Breast epithelium (tissue), 4 donors: ENCODE data around the gene S100A1. TPM values are rescaled to one million over a fixed set of nuclear protein-coding genes. Genes with fewer than 3 reads are reported as not detected.

ENCODE experiments used
- DNase-seq, 2 donors: peaks; one replicate each; pipeline ENCODE4 v3.0.0-alpha.2; 2019; ENCODE audit warnings: low spot score in 2 of 2
- H3K27ac ChIP-seq, 2 donors: fragments of 200-600 bp; sonication (generic) in 1 of 2; one replicate each; pipeline ENCODE4 v1.5.1; 2016 to 2019; ENCODE audit warnings: mild to moderate bottlenecking in 1 of 2
- H3K27me3 ChIP-seq, 2 donors: fragments of 200-600 bp; sonication (generic) in 1 of 2; one replicate each; pipeline versions ENCODE4 v1.5.1 to v1.6.0; 2017 to 2019; ENCODE audit warnings: control low read depth in 1 of 2, mild to moderate bottlenecking in 1 of 2
- H3K36me3 ChIP-seq: fragments of 200-600 bp; one replicate; pipeline ENCODE4 v1.5.1; 2019
- H3K4me1 ChIP-seq, 2 donors: fragments of 200-600 bp; sonication (generic); one replicate each; pipeline ENCODE4 v1.5.1; 2016 to 2019; ENCODE audit warnings: control low read depth in 1 of 2
- H3K4me3 ChIP-seq, 3 donors: fragments of 200-600 bp; sonication (generic); 1 replicate in 2 of 3; 2 replicates in 1 of 3; pipeline ENCODE4 v1.5.1; 2016 to 2019; ENCODE audit warnings: mild to moderate bottlenecking in 3 of 3, moderate library complexity in 2 of 3
- H3K9me3 ChIP-seq, 2 donors: fragments of 200-600 bp; sonication (generic) in 1 of 2; one replicate each; pipeline ENCODE4 v1.5.1; 2016 to 2019; ENCODE audit warnings: control low read depth in 1 of 2
- CTCF ChIP-seq, 3 donors: fragments of 450-650 bp; IDR thresholded peaks; one replicate each; pipeline ENCODE4 v1.5.1; 2016 to 2017; ENCODE audit warnings: antibody characterized with exemption in 3 of 3, mild to moderate bottlenecking in 3 of 3, moderate library complexity in 3 of 3
- POLR2A ChIP-seq: fragments of 450-650 bp; IDR thresholded peaks from one replicate; pipeline ENCODE4 v1.6.1; 2016; ENCODE audit warnings: antibody characterized with exemption, mild to moderate bottlenecking, moderate library complexity
- POLR2AphosphoS5 ChIP-seq, 3 donors: sonication (generic); formaldehyde crosslinking; IDR thresholded peaks; one replicate each; pipeline ENCODE4 v1.6.1; 2017; ENCODE audit warnings: antibody characterized with exemption in 3 of 3
- intact Hi-C: fragments of 100-400 bp; cut with DNase I; formaldehyde crosslinking; loops from one replicate; pipeline ENCODE4 v1.15.1; 2023; ENCODE audit warnings: low total_unique reads
- total RNA-seq, 3 donors: library from RNA; depleted of rRNA; stranded (reverse); fragments of >200 nt; gene quantifications; one replicate each; pipeline ENCODE4 v1.1.0, GENCODE V29; 2016

S100A1 gene
- total RNA-seq, 3 donors from 2014 or later, result 6.1 to 40.0 (median 28.5) TPM

DNA sequence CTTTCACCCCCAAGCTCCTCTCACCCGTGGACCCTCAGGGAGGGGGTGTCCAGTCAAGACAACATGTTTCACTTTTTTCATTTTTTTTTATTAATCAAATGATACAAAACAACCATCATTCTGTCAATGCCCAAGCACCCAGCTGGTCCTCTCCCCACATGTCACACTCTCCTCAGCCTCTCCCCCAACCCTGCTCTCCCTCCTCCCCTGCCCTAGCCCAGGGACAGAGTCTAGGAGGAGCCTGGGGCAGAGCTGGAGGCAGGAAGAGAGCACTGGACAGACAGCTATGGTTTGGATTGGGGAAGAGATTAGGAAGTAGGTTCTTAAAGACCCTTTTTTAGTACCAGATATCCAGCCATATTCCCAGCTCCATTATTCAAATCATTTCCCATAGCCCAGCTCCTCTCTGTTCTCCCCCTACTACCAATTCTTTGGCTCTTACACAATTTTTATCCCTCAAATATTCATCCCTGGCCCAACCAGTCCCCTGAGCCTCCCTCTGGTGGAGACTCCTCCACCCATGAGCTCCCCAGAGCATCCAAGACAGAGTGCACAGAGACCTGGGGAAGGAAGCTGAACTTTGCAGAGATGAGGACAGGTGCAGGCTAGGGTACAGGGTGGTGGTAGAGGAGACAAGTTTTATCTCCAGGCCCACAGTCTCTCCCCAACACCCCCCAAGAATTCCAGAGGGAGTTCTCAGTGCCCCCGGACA, 13.9 kb upstream of the S100A1 start:
- TF ChIP-seq POLR2A, result no peak
- TF ChIP-seq CTCF (IDR thresholded peaks at IDR 0.05), result no peak
- TF ChIP-seq POLR2AphosphoS5 (IDR thresholded peaks at IDR 0.05), result no peak
- DNase-seq, result no peak
- Histone ChIP-seq H3K4me3 (no peak overlapping the region), H3K27ac (peak overlapping the region; percentile 59 to 98), H3K4me1 (peaks cover 14 to 37% of the 10 kb centered on the region in 2 donors), H3K36me3 (no peaks in the 10 kb centered on the region), H3K9me3 (no peaks in the 10 kb centered on the region), H3K27me3 (no peaks in the 10 kb centered on the region)
- intact Hi-C loops, result no loop called here

- H3K27me3 ChIP-seq, result no peaks in the 10 kb centered on the region
- peak overlapping the region in 1 of 3 donors; percentile 57 for H3K4me3 ChIP-seq
- peaks cover 9 to 32% of the 10 kb centered on the region in 2 donors for H3K4me1 ChIP-seq
- no peaks in the 10 kb centered on the region for H3K36me3 ChIP-seq
- no peak for DNase-seq
- intact Hi-C loops, result no loop called here
- H3K27ac ChIP-seq, result peak overlapping the region; percentile 84 to 98
- TF ChIP-seq POLR2AphosphoS5 (IDR thresholded peaks at IDR 0.05) (no peak), POLR2A (no peak), CTCF (IDR thresholded peaks at IDR 0.05) (no peak)
- no peaks in the 10 kb centered on the region for H3K9me3 ChIP-seq
These were observed 13.3 kb upstream of the S100A1 start for GRCh38 chr1:153614906-153615305.

- Histone ChIP-seq H3K4me3 (peak overlapping the region in 2 of 3 donors; percentile 19 to 57), H3K4me1 (peaks cover 9 to 28% of the 10 kb centered on the region in 2 donors), H3K9me3 (no peaks in the 10 kb centered on the region), H3K27ac (peak overlapping the region; percentile 82 to 84), H3K36me3 (no peaks in the 10 kb centered on the region), H3K27me3 (no peaks in the 10 kb centered on the region)
- intact Hi-C loops, result no loop called here
- no peak for DNase-seq
- TF ChIP-seq POLR2AphosphoS5 (IDR thresholded peaks at IDR 0.05) (no peak), CTCF (IDR thresholded peaks at IDR 0.05) (no peak), POLR2A (no peak)
These were observed 12.8 kb upstream of the S100A1 start for GRCh38 chr1:153615406-153615805.

- intact Hi-C loops, result no loop called here
- DNase-seq, result peak; percentile 73 to 74
- Histone ChIP-seq H3K4me1 (peaks cover 5 to 23% of the 10 kb centered on the region in 2 donors), H3K27me3 (no peaks in the 10 kb centered on the region), H3K4me3 (peak within 1 kb of the TSS in 2 of 3 donors; percentile 19 to 57), H3K9me3 (no peaks in the 10 kb centered on the region), H3K36me3 (no peaks in the 10 kb centered on the region), H3K27ac (peak within 1 kb of the TSS; percentile 82 to 84)
- TF ChIP-seq POLR2AphosphoS5 (IDR thresholded peaks at IDR 0.05), result peak in 1 of 3 donors; percentile 10
- TF ChIP-seq CTCF (IDR thresholded peaks at IDR 0.05), result no peak
These were observed 11.9 kb upstream of the S100A1 start, which contains the start of gene S100A14 for GRCh38 chr1:153616144-153616916. Gene S100A14 (minus strand): TSS chr1:153616325. CDS start chr1:153615858, 467 bp downstream.

DNA sequence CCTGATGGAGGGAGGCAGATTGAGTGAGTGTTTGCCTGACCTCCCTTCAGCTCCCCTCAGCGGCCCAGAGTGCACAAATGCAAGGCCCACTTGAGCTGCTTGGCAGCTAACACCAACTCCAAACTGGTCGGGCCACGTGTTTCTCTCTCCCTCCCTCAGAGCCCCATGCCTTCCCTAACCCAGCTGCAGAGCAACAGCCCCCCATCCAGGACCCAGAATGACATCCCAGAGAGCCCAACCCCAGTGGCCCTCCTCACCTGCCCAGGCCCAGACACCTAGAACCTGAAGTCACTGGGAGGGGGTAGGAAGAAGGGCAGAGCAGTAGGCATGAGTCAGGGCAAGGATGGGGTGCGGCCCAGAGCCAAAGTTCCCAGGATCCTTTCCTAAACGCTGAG, 11.3 kb upstream of the S100A1 start:
- no peak for DNase-seq
- Histone ChIP-seq H3K9me3 (no peaks in the 10 kb centered on the region), H3K36me3 (no peaks in the 10 kb centered on the region), H3K4me3 (no peak overlapping the region), H3K27me3 (no peaks in the 10 kb centered on the region), H3K27ac (peak overlapping the region; percentile 82 to 84), H3K4me1 (peaks cover 5 to 23% of the 10 kb centered on the region in 2 donors)
- no peak for TF ChIP-seq POLR2A
- intact Hi-C loops, result no loop called here
